ENCODE data around the gene PSME2.

GRCh38 chr14:24189059-24189375 is 42.6 kb upstream of the PSME2 start:
- no peak for TF ChIP-seq CTCF (IDR thresholded peaks at IDR 0.05)
- no peak for TF ChIP-seq POLR2AphosphoS5 (IDR thresholded peaks at IDR 0.05; ENCODE audit: low read depth, low read length)
- TF ChIP-seq TCF7L2 (IDR thresholded peaks at IDR 0.05; ENCODE audit: low read depth, low read length), result no peak
- no peak for TF ChIP-seq SIN3A (IDR thresholded peaks at IDR 0.05; ENCODE audit: borderline replicate concordance, insufficient read depth, low read depth, low read length)
- TF ChIP-seq REST (IDR thresholded peaks at IDR 0.05; ENCODE audit: insufficient read depth in 1 of 2, low read depth in 2 of 2, low read length in 1 of 2), result no peak
